ENCODE results near the gene CEBPZ.

CEBPZ gene

GRCh38 chr2:37156071-37156856, 75.1 kb downstream of the CEBPZ start:
- DNase-seq (ENCODE audit: extremely low read depth, low read depth), result no peak
- no peak for TF ChIP-seq CTCF (IDR thresholded peaks at IDR 0.05; ENCODE audit: low read depth, low read length)

GRCh38 chr2:37154785-37155184, 76.6 kb downstream of the CEBPZ start:
- no peak for DNase-seq (ENCODE audit: extremely low read depth, low read depth)
- TF ChIP-seq CTCF (IDR thresholded peaks at IDR 0.05; ENCODE audit: low read depth, low read length), result no peak

GRCh38 chr2:37153224-37153623, 78.2 kb downstream of the CEBPZ start:
- TF ChIP-seq CTCF (IDR thresholded peaks at IDR 0.05; ENCODE audit: low read depth, low read length), result no peak
- DNase-seq (ENCODE audit: extremely low read depth, low read depth), result no peak
